Stimulated activated CD8-positive, alpha-beta memory T cell treated with anti-CD3 and anti-CD28 coated beads, Interleukin-12 subunit alpha, Interleukin-12 subunit beta, amount 100 ng/mL, for 1 hour (primary cell): Measurements from ENCODE around the gene FLVCR1.
"Not testable (repeated sequence)": the region's sequence is repeated elsewhere in the genome, so short reads cannot be mapped to it uniquely, and the experiment has no call there.

Experiments used
- DNase-seq: peaks from one replicate; pipeline ENCODE4 v3.0.0-alpha.2; 2020; ENCODE audit warnings: low read depth

Gene FLVCR1

DNA sequence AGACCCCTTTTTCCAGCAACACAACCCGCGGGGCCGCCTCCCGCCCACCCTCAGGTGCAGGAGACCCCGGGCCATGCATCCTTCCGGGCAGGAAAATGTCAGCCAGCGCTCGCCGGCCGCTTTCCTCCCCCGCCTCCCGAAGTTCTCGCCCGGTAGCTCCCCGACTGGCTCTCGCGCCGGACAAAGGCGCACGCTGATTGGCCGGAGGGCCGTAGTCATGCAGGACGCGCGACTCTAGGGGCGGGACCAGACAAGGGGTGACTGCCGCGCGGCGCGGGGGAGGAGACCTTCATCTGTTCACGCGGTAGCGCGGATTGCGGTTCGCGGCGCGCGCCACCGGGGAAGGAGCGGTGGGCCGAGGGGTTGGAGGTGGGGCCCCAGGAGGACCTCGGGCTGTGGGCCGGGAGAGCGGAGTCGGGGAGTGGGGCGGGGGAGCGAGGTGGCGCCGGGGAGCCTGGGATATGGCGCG, at the start of gene FLVCR1:
FLVCR1 (plus strand) TSS at position 284 of the 469 bp plus-strand sequence; CDS start at position 462, 178 bp downstream.
- peak; percentile 78 for DNase-seq

DNA sequence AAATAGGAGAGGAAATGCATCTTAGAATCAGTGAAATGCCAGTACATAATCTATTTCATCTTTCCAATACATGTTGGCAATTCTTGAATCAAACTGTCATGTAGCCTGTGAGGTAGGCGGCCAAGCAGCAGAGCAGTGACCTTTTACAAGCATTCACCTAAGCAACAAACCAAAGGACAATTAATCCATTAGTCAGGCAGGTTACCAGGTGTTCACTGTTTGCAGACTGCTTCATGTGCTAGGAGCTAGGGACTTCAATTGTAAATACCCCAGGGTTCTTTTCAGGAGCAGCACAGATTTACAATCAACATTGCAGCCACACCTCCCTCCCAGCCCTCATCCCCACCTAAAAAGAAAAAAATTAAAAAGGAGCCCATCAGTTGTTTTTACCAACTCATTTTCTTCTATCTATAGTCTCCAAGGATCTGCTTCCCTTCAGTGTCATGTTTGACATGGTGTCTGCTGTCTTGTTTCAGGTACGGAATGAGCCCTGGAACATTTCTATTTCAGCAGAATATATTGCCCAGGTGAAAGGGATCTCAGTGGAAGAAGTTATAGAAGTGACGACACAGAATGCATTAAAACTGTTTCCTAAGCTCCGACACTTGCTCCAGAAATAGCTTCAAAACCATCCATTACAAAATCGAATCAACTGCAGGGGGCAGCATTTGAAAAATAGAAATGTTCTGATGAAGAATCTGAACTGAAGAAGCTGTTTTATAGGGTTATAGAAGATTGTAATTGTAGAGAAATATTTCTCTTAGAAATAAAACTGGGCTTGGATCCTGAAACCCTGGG, 43.3 kb upstream of the FLVCR1 start:
- no peak for DNase-seq

DNA sequence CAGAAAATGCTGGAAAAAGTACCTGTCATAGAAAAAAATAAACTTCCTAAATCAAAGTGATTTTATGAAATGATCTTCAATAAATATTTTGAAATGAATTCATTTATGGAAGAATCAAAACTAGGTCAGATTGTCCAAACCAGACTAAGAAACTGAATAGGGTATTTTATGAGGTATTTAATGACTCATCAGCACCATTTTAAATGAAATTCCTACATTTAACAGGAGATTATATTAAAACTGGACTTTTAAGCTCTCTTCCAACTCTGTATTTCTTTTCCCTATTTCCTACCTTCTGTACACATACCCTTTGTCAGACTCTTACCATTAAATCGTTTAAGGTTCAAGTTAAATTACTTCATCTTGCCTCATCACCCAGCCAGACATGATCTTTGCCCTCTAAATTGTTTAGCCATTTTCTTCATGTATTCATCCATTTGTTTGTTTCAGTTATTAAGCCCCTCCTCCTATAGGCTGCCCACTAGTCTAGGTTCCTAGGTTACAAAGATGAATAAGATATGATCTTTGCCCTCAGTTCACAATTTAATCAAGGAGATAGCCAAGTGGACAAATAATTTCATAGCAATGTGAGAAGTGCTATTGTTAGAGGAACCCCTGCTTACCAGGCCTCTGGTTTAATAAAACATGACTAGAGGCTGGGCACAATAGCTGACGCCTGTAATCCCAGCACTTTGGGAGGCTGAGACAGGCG, 41.4 kb upstream of the FLVCR1 start:
- DNase-seq, result no peak

DNA sequence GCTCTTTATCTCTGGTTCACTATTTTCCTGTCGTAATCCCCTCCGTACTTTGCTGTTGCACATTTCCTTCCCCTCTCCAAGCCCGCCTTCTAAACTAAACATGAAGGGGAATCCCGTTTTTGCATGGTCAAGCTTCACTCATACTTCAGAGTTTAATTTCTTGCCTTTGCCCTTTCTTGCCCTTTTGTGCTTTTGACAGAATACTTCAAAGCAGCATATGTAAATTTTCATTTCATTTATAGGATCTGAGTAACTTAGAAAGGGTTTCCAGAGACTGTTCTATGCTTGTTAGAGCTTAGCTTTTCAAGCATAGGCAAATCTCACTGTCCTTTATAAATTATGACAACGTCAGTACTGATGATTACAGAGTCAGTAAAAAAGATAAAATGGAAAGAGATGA, 38.3 kb upstream of the FLVCR1 start:
- DNase-seq, result no peak

DNA sequence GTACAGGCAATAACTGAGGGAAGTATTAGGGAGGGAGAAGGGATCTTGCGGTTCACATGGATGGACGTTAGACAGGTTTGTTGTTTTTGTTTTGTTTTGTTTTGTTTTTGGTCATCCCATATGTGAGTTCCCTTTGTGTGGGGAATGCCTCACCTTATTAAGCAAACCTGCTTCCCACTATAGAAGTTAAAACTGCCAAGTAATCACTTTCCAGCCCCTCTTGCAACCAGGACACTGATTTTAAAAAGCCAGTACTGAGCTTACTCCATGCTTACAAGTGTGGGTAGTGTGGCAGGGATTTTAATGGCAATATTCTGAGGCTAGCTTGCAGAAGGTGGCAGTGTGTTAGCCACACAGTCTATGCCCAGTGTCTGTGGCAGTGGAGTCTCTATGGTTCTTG, 37.1 kb upstream of the FLVCR1 start:
- DNase-seq, result no peak

DNA sequence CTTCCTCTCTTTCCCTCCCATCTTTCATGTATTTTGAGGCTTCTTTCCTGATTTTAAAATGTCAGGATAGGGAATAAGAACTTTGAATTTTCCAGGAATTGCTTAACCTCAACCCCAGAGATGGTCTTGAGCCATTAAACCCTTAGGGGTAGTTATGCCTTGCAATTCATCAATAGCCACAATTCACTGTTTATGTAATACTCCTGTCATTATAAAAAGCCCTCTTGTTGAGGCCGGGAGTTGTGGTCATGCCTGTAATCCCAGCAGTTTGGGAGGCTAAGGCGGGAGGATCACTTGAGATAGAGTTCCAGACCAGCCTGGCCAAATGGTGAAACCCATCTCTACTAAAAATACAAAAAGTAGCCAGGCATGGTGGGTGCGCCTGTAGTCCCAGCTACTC, 35.1 kb upstream of the FLVCR1 start:
- no peak for DNase-seq

DNA sequence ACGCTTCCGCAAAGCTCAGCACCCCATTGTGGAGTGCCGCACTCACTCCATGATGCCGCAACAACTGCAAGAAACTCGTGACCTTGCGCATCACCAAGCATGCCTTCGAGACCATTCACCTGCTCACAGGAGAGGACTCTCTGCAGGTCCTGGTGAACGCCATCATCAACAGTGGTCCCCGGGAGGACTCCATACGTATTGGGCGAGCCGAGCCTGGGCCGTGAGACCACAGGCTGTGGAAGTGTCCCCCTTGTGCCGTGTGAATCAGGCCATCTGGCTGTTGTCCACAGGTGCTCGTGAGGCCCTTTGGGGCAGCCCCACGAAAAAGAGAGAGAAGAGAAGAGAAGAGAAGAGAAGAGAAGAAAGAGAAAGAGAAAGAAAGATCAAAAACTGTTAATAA, 33.9 kb upstream of the FLVCR1 start:
- DNase-seq, result no peak

DNA sequence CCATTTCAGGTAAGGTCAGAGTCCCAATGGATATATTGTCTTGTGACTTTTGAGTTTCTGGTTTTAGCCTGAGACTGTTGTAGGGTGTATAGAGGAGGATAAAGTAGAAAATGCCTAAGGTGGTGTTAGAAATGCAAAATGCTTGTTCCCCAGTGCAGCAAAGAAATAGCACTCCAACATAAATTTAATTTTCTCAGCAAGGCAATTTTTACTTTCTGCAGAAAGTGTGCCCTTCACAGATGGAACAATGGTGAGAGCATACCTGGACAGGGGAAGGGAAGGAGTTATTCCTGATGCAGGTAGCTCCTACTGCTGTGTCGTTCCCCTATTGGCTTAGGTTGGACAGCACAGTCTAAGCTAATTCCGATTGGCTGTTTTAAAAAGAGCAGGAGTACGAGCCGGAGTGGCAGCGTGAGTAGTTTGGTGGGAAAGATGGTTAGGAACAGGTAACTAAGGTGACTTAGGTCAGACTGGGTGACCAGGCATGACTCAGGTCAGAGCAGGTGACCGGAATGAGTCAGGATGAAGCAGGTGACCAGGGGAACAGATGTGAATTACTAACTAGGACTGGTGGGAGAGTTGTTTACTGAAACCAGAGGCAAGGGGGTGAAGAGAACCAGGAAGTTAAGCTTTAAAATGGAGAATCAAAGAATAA, 32.1 kb upstream of the FLVCR1 start:
- DNase-seq, result no peak

DNA sequence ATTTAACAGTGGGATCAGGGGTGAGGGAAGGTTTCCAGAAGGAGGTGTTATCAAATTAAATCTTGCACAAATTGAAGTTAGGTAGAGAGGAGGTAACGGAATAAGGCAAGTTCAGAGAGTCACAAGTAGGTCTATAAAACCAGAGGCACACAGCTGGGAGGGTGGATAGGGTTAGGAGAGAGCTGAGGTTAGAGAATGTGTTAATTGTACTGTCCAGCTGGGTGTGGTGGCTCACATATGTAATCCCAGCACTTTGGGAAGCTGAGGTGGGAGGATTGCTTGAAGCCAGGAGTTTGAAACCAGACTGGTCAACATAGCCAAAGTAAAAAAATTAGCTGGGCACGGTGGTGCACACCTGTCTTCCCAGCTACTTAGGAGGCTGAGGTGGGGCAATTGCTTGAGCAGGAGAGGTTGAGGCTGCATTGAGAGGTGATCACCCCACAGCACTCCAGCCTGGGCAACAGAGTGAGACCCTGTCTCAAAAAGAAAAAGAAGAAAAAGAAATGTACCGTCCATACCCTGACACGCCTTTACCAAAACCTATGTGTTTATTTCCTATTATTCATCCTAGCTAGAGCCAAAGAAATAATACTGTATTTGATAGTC, 30.8 kb upstream of the FLVCR1 start:
- DNase-seq, result no peak

DNA sequence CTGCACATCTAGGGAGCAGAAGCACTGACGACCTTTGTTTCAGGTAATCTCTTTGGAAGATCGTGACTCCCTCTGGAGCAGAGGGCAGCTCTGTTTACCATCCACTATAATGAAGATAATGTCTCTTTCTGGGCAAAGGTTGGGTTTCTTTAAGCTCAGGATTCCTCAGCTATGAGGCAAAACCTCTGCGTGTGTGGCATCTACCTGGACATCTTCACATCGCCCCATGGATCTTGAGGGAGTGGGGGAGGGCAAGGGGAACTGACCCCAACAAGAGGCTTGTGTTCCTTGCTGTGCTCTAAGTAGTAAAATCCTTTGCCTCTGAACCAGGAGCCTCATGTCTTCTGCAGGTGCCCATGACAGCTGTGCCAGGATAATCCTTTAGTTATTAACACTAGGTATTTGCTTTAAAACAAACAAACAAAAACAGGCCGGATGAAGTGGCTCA, 30.2 kb upstream of the FLVCR1 start:
- no peak for DNase-seq

DNA sequence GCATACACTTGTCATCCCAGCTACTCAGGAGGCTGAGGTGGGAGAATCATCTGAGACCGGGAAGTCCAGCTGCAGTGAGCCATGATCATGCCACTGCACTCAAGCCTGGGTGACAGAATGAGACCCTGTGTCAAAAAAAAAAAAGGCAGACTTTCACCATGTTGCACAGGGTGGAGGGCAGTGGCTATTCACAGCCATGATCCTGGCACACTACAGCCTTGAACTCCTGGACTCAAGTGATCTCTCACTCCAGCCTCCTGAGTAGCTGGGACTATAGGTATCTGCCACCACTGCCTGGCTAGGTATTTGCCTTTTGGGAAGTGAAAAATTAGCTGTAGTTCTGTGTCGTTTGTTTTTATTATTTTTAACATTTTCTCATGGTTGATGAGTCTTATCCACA, 29.7 kb upstream of the FLVCR1 start:
- no peak for DNase-seq

DNA sequence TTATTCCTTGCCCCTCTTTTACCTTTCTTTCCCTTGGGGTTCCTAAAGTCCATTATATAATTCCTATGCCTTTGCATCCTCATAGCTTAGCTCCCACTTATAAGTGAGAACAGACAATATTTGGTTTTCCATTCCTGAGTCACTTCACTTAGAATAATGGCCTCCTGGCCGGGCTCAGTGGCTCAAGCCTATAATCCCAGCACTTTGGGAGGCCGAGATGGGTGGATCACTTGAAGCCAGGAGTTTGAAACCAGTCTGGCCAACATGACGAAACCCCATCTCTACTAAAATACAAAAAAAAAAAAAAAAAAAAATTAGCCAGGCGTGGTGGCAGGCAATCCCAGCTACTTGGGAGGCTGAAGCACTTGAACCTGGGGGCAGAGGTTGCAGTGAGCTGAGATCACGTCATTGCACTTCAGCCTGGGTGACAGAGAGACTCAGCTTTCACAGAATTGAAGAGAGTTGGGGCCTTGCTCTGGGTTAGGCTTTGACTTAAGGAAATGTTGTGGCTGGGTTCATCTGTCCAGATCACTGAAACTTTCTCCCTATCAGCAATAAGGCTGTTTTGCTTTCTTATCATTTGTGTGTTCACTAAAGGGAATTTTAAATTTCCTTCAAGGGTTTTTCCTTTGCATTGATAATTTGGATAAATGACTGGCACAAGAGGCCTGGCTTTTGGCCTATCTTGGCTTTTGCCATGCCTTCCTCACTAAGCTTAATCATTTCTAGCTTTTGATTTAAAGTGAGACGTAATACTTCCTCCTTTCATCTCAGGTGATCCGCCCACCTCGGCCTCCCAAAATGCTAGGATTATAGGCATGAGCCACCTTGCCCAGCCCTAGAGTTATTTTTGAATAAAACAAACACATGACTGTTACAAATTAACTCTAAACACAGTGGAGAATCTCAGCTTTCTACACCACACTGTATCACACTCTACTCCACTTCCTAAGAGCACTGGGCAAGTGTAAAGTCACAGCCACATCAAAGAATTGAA, 24.6 kb upstream of the FLVCR1 start:
- not testable (repeated sequence) for DNase-seq

DNA sequence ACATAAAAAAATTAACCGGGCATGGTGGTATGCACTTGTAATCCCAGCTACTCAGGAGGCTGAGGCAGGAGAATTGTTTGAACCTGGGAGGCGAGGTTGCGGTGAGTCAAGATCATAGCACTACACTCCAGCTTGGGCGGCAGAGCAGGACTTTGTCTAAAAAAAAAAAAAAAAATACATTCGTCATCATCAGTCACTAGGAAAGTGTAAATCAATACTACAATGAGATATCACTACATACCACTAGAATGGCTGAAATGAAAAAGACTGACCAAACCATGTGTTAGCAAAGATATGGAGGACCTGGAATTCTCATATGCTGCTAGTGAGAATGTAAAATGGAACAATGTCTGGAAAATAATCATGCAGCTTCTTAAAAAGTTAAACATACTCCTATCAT, 19.9 kb upstream of the FLVCR1 start:
- no peak for DNase-seq

DNA sequence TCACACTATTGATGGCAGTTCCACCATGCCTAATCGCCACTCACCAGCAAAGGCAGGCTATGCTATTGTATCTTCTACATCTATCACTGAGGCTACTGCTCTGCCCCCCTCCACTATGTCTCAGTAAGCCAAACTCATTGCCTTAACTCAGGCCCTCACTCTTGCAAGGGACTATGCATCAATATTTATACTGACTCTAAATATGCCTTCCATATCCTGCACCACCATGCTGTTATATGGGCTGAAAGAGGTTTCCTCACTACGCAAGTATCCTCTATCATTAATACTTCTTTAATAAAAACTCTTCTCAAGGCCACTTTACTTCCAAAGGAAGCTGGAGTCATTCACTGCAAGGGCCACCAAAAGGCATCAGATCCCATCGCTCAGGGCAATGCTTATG, 13.6 kb upstream of the FLVCR1 start:
- not testable (repeated sequence) for DNase-seq

DNA sequence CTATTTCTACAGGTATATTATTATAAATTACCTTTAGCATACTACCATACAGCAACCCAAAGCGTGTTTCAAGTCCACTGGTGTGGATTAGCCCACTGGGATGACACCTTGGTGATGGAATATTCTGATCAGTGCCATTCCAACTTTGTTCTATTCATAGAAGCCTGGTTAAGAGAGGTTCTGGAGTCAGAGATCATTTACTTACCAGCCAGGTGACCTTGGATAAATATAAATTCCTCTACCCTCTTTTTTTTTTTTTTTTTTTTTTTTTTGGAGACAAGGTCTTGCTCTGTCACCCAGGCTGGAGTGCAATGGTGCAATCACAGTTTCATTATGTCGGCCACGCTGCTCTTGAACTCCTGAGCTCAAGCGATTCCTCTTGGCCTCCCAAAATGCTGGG, 10.5 kb upstream of the FLVCR1 start, which contains the start of gene SPATA45:
SPATA45 (minus strand) TSS at position 101 of the 400 bp plus-strand sequence. CDS start 11,500 bp downstream, outside the sequence.
- no peak for DNase-seq

DNA sequence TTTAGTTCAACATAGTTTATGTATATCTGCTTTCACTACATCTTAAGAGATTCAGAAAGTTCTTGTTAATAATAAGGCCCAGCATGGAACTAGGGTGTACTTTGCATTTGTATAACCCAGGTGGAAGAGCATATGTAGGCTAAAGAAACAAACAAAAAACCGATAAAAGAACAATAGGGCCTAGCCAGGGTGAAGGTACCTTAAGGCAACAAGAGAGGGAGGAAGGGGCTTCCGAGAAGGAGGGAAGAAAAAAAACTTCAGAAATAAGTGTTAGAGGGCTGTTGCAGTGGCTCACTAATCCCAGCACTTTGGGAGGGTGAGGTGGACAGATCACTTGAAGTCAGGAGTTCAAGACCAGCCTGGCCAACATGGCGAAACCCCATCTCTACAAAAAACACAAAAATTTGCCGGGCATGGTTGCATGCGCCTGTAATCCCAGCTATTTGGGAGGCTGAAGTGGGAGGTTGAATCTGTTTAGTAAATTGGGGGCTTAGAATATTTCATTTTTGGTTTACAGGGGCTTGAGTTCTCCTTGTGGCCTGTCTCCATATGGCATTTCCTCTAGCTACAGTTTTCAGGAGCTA, 5.9 kb upstream of the FLVCR1 start:
- no peak for DNase-seq

DNA sequence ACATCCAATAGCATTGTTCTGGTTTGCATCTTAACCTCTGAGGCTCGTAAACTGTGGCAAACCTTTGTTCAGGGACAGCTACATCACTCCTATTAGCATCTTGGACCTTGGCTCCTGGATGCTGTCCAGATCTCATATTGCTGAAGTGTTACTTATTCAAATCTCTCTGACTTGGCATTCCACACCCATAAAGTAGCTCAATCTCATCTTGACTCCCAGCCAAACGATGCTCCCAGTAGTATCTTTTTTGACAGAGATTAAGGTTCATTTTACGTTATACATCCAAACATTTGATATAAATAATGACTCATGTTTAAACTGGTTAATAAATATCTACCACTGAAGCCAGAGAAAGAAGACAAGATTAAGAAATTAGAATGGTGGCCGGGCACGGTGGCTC, 4.4 kb upstream of the FLVCR1 start:
- no peak for DNase-seq

DNA sequence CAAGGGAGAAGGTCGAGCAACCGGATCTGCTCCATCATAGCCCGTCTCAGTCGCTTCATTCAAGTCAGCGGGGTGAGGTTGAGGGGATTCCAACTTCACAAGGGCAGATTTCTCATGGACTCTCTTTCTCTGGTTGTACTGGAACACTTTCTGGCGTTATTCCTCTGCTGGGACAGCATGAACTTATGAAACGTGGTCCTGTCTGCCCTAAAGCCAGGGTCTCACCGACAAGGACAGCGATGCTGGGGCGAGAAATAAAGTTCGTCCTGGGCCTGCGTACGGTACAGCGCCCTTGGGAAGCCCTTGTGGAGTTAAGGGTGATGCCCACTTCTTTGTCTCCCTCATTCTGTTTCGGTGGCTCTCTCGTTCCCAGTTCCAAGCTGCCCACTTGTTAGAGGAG, 1.3 kb upstream of the FLVCR1 start:
- no peak for DNase-seq

DNA sequence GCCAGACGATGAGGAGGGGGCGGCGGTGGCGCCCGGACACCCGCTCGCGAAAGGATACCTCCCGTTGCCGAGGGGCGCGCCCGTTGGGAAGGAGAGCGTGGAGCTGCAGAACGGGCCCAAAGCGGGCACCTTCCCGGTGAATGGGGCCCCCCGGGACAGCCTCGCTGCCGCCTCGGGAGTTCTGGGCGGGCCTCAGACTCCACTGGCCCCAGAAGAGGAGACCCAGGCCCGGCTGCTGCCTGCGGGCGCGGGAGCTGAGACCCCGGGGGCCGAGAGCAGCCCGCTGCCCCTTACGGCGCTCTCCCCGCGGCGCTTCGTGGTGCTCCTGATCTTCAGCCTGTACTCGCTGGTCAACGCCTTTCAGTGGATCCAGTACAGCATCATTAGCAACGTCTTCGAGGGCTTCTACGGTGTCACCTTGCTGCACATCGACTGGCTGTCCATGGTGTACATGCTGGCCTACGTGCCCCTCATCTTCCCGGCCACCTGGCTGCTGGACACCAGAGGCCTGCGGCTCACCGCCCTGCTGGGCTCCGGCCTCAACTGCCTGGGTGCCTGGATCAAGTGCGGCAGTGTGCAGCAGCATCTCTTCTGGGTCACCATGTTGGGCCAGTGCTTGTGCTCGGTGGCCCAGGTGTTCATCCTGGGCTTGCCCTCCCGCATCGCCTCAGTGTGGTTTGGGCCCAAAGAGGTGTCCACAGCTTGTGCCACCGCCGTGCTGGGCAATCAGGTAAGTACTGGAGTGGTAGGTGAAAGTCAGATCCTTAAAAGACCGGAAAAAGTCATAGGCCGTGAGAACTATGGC, 588 bp downstream of the FLVCR1 start:
- no peak for DNase-seq
